AG09309 (cell line): ENCODE data around the gene LRRC51.

Experiments used
- DNase-seq: peaks from one replicate; pipeline ENCODE4 v3.0.0-alpha.2; 2010; ENCODE audit warnings: low read depth
- H3K4me3 ChIP-seq: 2 replicates; pipeline ENCODE4 v1.5.1; 2011; ENCODE audit warnings: mild to moderate bottlenecking, low read depth, low read length, moderate library complexity; ENCODE audit not compliant: control insufficient read depth
- TF ChIP-seq, protein P1 (sequence below): IDR thresholded peaks from 2 replicates; pipeline ENCODE4 v1.5.1; 2011; ENCODE audit warnings: mild to moderate bottlenecking, low read depth, low read length, inconsistent platforms; ENCODE audit not compliant: insufficient read depth, control insufficient read depth; ENCODE audit errors: missing control alignments

The LRRC51 gene

DNA sequence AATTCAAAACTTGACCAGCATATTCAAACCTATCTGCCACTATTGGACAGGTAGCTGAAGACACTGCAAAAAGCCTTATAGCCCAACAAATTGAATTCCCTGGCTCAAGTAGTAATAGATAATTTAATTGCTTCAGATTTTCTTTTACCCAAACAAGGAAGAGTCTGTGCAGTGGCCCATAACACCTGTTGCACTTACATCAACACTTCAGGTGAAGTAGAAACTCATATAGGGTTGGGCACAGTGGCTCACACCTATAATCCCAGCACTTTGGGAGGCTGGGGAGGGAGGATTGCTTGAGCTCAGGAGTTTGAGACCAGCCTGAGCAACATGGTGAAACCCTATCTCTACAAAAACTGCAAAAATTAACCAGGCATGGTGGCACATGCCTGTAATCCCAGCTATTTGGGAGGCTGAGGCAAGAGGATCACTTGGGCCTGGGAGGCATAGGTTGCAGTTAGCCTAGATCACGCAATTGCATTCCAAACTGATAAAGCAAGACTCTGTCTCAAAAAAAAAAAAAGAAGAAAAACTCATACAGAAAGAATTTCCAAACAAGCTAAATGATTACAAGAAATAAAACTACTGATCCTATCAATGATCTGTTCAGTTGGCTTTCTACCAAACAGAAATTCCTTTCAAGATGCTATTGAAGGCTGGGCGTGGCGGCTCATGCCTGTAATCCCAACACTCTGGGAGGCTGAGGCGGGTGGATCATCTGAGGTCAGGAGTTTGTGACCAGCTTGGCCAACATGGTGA, 64.3 kb downstream of the LRRC51 start:
- DNase-seq, result peak; percentile 70
- H3K4me3 ChIP-seq, result no peak overlapping the region
- TF ChIP-seq, protein P1, sequence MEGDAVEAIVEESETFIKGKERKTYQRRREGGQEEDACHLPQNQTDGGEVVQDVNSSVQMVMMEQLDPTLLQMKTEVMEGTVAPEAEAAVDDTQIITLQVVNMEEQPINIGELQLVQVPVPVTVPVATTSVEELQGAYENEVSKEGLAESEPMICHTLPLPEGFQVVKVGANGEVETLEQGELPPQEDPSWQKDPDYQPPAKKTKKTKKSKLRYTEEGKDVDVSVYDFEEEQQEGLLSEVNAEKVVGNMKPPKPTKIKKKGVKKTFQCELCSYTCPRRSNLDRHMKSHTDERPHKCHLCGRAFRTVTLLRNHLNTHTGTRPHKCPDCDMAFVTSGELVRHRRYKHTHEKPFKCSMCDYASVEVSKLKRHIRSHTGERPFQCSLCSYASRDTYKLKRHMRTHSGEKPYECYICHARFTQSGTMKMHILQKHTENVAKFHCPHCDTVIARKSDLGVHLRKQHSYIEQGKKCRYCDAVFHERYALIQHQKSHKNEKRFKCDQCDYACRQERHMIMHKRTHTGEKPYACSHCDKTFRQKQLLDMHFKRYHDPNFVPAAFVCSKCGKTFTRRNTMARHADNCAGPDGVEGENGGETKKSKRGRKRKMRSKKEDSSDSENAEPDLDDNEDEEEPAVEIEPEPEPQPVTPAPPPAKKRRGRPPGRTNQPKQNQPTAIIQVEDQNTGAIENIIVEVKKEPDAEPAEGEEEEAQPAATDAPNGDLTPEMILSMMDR, result no peak
